SK-N-SH (cell line): ENCODE results near the gene PF4V1.

ENCODE experiments used
- CTCF ChIP-seq: fragments of 200-600 bp; sonication (generic); IDR thresholded peaks from 2 replicates; pipeline ENCODE4 v1.6.1; 2017; ENCODE audit warnings: antibody characterized with exemption, mild to moderate bottlenecking, moderate library complexity
- FOXM1 ChIP-seq: IDR thresholded peaks from 2 replicates; pipeline ENCODE4 v1.4.0; 2012; ENCODE audit warnings: low read depth, mild to moderate bottlenecking
- GATA2 ChIP-seq: sonication (generic); formaldehyde crosslinking; IDR thresholded peaks from 2 replicates; pipeline ENCODE4 v1.5.0; 2020; ENCODE audit warnings: mild to moderate bottlenecking, missing genetic modification reagents
- MAX ChIP-seq: IDR thresholded peaks from 2 replicates; pipeline ENCODE4 v1.4.0; 2012; ENCODE audit warnings: low read depth
- MEF2A ChIP-seq: IDR thresholded peaks from 2 replicates; pipeline ENCODE4 v1.4.0; 2012; ENCODE audit warnings: low read depth, borderline replicate concordance
- RFX5 ChIP-seq: IDR thresholded peaks from 2 replicates; pipeline ENCODE4 v1.6.1; 2012; ENCODE audit warnings: mild to moderate bottlenecking, improper control_type of control experiment, low read length

- TF ChIP-seq FOXM1 (no peak), CTCF (no peak), RFX5 (no peak), GATA2 (no peak), MEF2A (no peak), MAX (no peak)
Measured at GRCh38 chr4:73891739-73892405, 38.8 kb downstream of the PF4V1 start.
